Measurements from ENCODE around the gene ERMAP.

DNA sequence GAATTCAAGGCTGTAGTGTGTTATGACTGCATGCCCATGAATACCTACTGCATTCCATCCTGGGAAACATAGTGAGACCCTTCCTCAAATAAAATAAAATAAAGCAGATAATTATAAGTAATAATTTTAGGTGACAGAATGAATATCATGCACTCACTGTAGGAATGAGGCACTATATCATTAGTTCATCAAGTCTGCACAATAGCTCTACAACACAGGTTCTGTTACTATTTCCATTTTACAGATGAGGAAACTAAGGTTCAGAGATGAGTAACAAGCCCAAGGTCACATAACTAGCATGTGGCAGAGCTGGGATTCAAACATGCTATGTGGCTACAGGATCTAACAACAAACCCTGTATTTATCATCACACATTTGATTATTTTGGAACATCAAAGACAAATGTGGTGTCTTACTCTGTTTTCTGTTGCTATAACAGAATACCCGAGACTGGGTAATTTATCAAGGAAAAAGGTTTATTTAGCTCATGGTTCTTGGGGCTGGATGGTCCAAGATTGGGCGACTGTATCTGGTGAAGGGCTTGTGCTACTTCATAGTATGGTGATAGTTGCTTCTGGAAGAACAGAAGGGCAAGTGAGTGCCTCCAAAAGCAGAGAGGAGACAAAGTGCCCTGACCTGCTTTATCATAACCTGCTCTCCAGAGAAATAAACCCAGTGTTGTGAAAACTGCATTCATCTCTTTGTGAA lies 24.7 kb downstream of the ERMAP start:
- no peak for TF ChIP-seq CTCF (IDR thresholded peaks at IDR 0.05 in 2 of 3, conservative IDR thresholded peaks at IDR 0.05 in 1 of 3; ENCODE audit: insufficient read depth in 2 of 3, low read depth in 1 of 3, low read length in 3 of 3)
- TF ChIP-seq ZSCAN29 (IDR thresholded peaks at IDR 0.05): no peak
- no peak for TF ChIP-seq CXXC5 (CRISPR knock-in tag; IDR thresholded peaks at IDR 0.05)
- TF ChIP-seq ZNF311 (CRISPR knock-in tag; IDR thresholded peaks at IDR 0.05): no peak
- TF ChIP-seq NR2C2 (CRISPR knock-in tag; IDR thresholded peaks at IDR 0.05): no peak
- TF ChIP-seq NR2C2 (tag; IDR thresholded peaks at IDR 0.05): no peak
- TF ChIP-seq, protein P1, sequence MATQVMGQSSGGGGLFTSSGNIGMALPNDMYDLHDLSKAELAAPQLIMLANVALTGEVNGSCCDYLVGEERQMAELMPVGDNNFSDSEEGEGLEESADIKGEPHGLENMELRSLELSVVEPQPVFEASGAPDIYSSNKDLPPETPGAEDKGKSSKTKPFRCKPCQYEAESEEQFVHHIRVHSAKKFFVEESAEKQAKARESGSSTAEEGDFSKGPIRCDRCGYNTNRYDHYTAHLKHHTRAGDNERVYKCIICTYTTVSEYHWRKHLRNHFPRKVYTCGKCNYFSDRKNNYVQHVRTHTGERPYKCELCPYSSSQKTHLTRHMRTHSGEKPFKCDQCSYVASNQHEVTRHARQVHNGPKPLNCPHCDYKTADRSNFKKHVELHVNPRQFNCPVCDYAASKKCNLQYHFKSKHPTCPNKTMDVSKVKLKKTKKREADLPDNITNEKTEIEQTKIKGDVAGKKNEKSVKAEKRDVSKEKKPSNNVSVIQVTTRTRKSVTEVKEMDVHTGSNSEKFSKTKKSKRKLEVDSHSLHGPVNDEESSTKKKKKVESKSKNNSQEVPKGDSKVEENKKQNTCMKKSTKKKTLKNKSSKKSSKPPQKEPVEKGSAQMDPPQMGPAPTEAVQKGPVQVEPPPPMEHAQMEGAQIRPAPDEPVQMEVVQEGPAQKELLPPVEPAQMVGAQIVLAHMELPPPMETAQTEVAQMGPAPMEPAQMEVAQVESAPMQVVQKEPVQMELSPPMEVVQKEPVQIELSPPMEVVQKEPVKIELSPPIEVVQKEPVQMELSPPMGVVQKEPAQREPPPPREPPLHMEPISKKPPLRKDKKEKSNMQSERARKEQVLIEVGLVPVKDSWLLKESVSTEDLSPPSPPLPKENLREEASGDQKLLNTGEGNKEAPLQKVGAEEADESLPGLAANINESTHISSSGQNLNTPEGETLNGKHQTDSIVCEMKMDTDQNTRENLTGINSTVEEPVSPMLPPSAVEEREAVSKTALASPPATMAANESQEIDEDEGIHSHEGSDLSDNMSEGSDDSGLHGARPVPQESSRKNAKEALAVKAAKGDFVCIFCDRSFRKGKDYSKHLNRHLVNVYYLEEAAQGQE (IDR thresholded peaks at IDR 0.05; ENCODE audit: borderline replicate concordance): no peak
- TF ChIP-seq, protein P1 (CRISPR knock-in tag; IDR thresholded peaks at IDR 0.05; ENCODE audit: low read depth): no peak
- TF ChIP-seq CEBPB (tag; IDR thresholded peaks at IDR 0.05): no peak
- TF ChIP-seq EHMT2 (IDR thresholded peaks at IDR 0.05): no peak
- TF ChIP-seq FOSL1 (tag; conservative IDR thresholded peaks at IDR 0.05): no peak
- no peak for TF ChIP-seq BMI1 (IDR thresholded peaks at IDR 0.05; ENCODE audit: low read length)

Measured in K562 (cell line).